ENCODE data around the gene TOM1L1.

- TF ChIP-seq POLR2A (IDR thresholded peaks at IDR 0.05) (no peak), CTCF (IDR thresholded peaks at IDR 0.05) (no peak)
Measured at GRCh38 chr17:54901230-54901822, 674 bp downstream of the TOM1L1 start.

All from transverse colon (tissue), 3 donors.